ENCODE results near the gene PRR14L.
"Not testable (repeated sequence)": the region's sequence is repeated elsewhere in the genome, so short reads cannot be mapped to it uniquely, and the experiment has no call there.

The PRR14L gene

GRCh38 chr22:31739795-31740201 lies 10.1 kb downstream of the PRR14L start:
- no peak for DNase-seq

- DNase-seq, result no peak
These were observed 11.4 kb downstream of the PRR14L start for GRCh38 chr22:31738566-31738965.

GRCh38 chr22:31737932-31738331 lies 12.0 kb downstream of the PRR14L start:
- no peak for DNase-seq

GRCh38 chr22:31736458-31736857 lies 13.5 kb downstream of the PRR14L start:
- no peak for DNase-seq

- DNase-seq, result no peak
These were observed 15.4 kb downstream of the PRR14L start for GRCh38 chr22:31734512-31734911.

- DNase-seq, result no peak
These were observed 16.3 kb downstream of the PRR14L start for GRCh38 chr22:31733580-31734079.

GRCh38 chr22:31732089-31732829 lies 17.7 kb downstream of the PRR14L start:
- DNase-seq, result no peak

- DNase-seq, result no peak
These were observed 19.6 kb downstream of the PRR14L start for GRCh38 chr22:31730344-31730711.

GRCh38 chr22:31728857-31729256 lies 21.1 kb downstream of the PRR14L start:
- DNase-seq, result no peak

GRCh38 chr22:31726692-31727091 lies 23.2 kb downstream of the PRR14L start:
- DNase-seq, result no peak

GRCh38 chr22:31723723-31724122 lies 26.2 kb downstream of the PRR14L start:
- DNase-seq, result no peak

GRCh38 chr22:31719850-31720471 lies 30.0 kb downstream of the PRR14L start:
- no peak for DNase-seq

GRCh38 chr22:31715147-31715778 lies 34.7 kb downstream of the PRR14L start:
- DNase-seq, result no peak

- DNase-seq, result not testable (repeated sequence)
These were observed 38.7 kb downstream of the PRR14L start for GRCh38 chr22:31711226-31711625.

GRCh38 chr22:31707519-31707918 lies 42.4 kb downstream of the PRR14L start:
- DNase-seq, result no peak

GRCh38 chr22:31695423-31695822 lies 54.5 kb downstream of the PRR14L start:
- DNase-seq, result no peak

GRCh38 chr22:31694046-31694445 lies 55.9 kb downstream of the PRR14L start:
- DNase-seq, result not testable (repeated sequence)

GRCh38 chr22:31692186-31692886 lies 57.6 kb downstream of the PRR14L start:
- DNase-seq, result no peak

GRCh38 chr22:31691408-31691807 lies 58.5 kb downstream of the PRR14L start:
- DNase-seq, result no peak

- DNase-seq, result no peak
These were observed 66.5 kb downstream of the PRR14L start for GRCh38 chr22:31683181-31684105.

GRCh38 chr22:31682751-31683150 lies 67.2 kb downstream of the PRR14L start:
- no peak for DNase-seq

Measured in stimulated activated CD4-positive, alpha-beta T cell treated with anti-CD3 and anti-CD28 coated beads, Interleukin-4, amount 100 ng/mL, for 4 hours (primary cell).